Small intestine (tissue), 16 donors: Measurements from ENCODE around the gene NRL. TPM values are rescaled to one million over a fixed set of nuclear protein-coding genes. Genes with fewer than 3 reads are reported as not detected.
A peak's percentile ranks its signal among the peaks of the same experiment; 100 is the strongest.

Experiments used
- DNase-seq, 2 donors: peaks; one replicate each; pipeline versions ENCODE4 v3.0.0 to v3.0.0-alpha.2; 2013
- FAIRE-seq: peaks from 2 replicates; lab custom pipeline; 2012; peaks lifted over from hg19 to GRCh38; lab: Jason Lieb, UNC
- H3K27ac ChIP-seq, 3 donors: one replicate each; pipeline ENCODE4 v1.5.1; 2013; ENCODE audit warnings: low read length in 2 of 3, mild to moderate bottlenecking in 2 of 3, control low read depth in 1 of 3, inconsistent platforms in 1 of 3, low read depth in 1 of 3, moderate library complexity in 1 of 3
- H3K27me3 ChIP-seq, 3 donors: one replicate each; pipeline ENCODE4 v1.6.1; 2013; ENCODE audit warnings: low read length in 3 of 3, inconsistent platforms in 1 of 3; ENCODE audit not compliant: control insufficient read depth in 3 of 3, insufficient read depth in 3 of 3
- H3K36me3 ChIP-seq, 3 donors: one replicate each; pipeline ENCODE4 v1.6.1; 2013; ENCODE audit warnings: low read length in 3 of 3, inconsistent platforms in 1 of 3, low read depth in 1 of 3, mild to moderate bottlenecking in 1 of 3, moderate library complexity in 1 of 3; ENCODE audit not compliant: control insufficient read depth in 3 of 3, insufficient read depth in 2 of 3
- H3K4me1 ChIP-seq, 3 donors: one replicate each; pipeline ENCODE4 v1.6.1; 2013; ENCODE audit warnings: low read length in 2 of 3, inconsistent platforms in 1 of 3, low read depth in 1 of 3, mild to moderate bottlenecking in 1 of 3, moderate library complexity in 1 of 3; ENCODE audit not compliant: control insufficient read depth in 3 of 3, insufficient read depth in 2 of 3
- H3K4me3 ChIP-seq, 3 donors: one replicate each; pipeline ENCODE4 v1.5.1; 2013; ENCODE audit warnings: low read length in 3 of 3, control low read depth in 1 of 3, inconsistent platforms in 1 of 3, low read depth in 1 of 3, mild to moderate bottlenecking in 1 of 3, moderate library complexity in 1 of 3
- H3K9me3 ChIP-seq, 2 donors: one replicate each; pipeline ENCODE4 v1.6.1; 2013; ENCODE audit warnings: low read depth in 1 of 2, low read length in 1 of 2; ENCODE audit not compliant: control insufficient read depth in 2 of 2, insufficient read depth in 1 of 2
- WGBS, 3 donors: extraction: QIAGEN DNeasy Blood & Tissue Kit; methylation state at CpG; one replicate each; pipeline ENCODE4 v1.1.7; 2013; 5-methylcytosine and 5-hydroxymethylcytosine counted together
- long read RNA-seq, 10 donors: transcript quantifications; one replicate each; lab custom pipeline, GENCODE V29; 2026
- polyA plus RNA-seq, 4 donors: library from polyadenylated mRNA; stranded (reverse) in 3 of 4; unstranded in 1 of 4; fragments of 200-250 nt in 3 of 4; fragments of 120-200 nt in 1 of 4; gene quantifications; one replicate each; pipeline versions ENCODE4 v1.2.1 to v1.2.3, GENCODE V29; 2013
- donor health status: healthy with polysubstance abuse.
- donor health status: control.
- donor health status: control.
- donor health status: Bipolar disorder and iron deficiency.
- donor health status: healthy.

NRL gene
- 1 to 10 TPM; 1.5 to 4.0 (median 2.7) TPM for polyA plus RNA-seq
- long read RNA-seq, donor 1 = 0 reads
- long read RNA-seq, donor 2, partial matches to known transcripts = 37 of 37 reads
- long read RNA-seq, donor 2, other reads (novel, unspliced or antisense) = 0 of 37 reads
- long read RNA-seq, donor 3, partial matches to known transcripts = 108 of 123 reads
- long read RNA-seq, donor 3, other reads (novel, unspliced or antisense) = 15 of 123 reads
- long read RNA-seq, donor 4 = 0 reads
- long read RNA-seq, donor 5, partial matches to known transcripts = 231 of 345 reads
- long read RNA-seq, donor 5, other reads (novel, unspliced or antisense) = 114 of 345 reads
- long read RNA-seq, donor 6, partial matches to known transcripts = 58 of 95 reads
- long read RNA-seq, donor 6, other reads (novel, unspliced or antisense) = 37 of 95 reads
- long read RNA-seq, donor 7 = 0 reads
- long read RNA-seq, donor 8 = 0 reads
- long read RNA-seq, donor 9, partial matches to known transcripts = 8 of 8 reads
- long read RNA-seq, donor 9, other reads (novel, unspliced or antisense) = 0 of 8 reads
- long read RNA-seq, donor 10, partial matches to known transcripts = 60 of 86 reads
- long read RNA-seq, donor 10, other reads (novel, unspliced or antisense) = 26 of 86 reads

DNA sequence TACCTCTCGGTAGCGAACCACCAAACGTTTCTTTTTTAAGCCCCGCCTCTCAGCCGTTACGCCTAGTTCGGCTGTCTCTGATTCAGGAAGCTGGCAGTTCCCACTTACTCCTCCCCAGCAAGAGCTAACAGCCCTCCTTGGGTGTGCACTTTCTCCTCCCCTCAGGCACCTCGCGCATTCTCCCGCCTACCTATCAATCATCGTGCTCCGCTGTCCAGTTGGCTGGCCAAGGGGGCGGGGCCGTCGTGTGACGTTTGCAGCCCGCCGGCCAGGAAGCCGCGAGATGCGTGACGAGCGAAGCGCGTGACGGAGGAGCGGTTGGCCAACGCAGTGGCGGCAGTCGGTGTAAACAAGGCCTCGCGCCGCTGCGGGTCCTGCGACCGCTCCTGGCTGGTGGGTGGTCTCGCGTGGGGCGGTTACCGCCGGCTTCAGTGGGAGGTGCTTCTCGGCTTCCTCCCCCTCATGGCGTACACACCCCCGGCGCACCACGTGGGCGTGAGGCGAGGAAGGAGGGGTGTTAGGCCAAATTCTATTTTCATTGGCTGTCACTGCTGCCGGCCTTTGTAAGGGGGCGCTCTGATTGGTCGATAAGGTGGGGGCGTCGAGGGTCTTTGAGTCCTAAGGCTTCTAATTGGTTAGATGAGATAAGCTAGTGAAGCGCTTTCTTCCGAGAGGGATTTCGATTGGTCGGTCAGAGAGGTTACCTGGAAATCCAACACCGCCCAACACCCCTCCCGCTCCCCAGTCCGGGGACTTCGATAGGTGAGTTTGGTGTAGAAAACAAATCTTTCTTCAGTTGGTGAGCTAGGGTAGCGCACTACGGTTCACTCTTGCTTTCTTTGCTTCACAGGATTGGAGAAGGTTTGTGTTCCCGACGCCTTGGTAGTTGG, at the start of gene NRL, which contains the start of gene DCAF11:
NRL (minus strand) TSS at position 418 of the 890 bp plus-strand sequence. CDS start 32,101 bp downstream, outside the sequence.
DCAF11 (plus strand) TSS at position 246 of the 890 bp plus-strand sequence. CDS start 818 bp downstream, outside the sequence.
- H3K27me3 ChIP-seq = no peaks in the 10 kb centered on the region
- peaks cover 0 to 30% (median 6%) of the 10 kb centered on the region in 3 donors for H3K36me3 ChIP-seq
- 0 to 1% (median 0%) methylated on average over 65 of the region's 65 CpGs for WGBS, 3 donors
- no peaks in the 10 kb centered on the region for H3K9me3 ChIP-seq
- peaks cover 0 to 26% (median 13%) of the 10 kb centered on the region in 3 donors for H3K4me1 ChIP-seq
- H3K4me3 ChIP-seq = peak within 1 kb of the TSS; percentile 72 to 95 (median 87)
- DNase-seq = peak; percentile 100
- peak; percentile 55 for FAIRE-seq
- peak within 1 kb of the TSS; percentile 97 to 100 (median 98) for H3K27ac ChIP-seq

- H3K9me3 ChIP-seq = no peaks in the 10 kb centered on the region
- FAIRE-seq (no peak), DNase-seq (no peak)
- H3K36me3 ChIP-seq = peaks cover 19 to 79% (median 33%) of the 10 kb centered on the region in 3 donors
- peak overlapping the region; percentile 67 to 86 (median 74) for H3K4me3 ChIP-seq
- no peaks in the 10 kb centered on the region for H3K27me3 ChIP-seq
- peak overlapping the region in 2 of 3 donors; percentile 97 to 99 for H3K27ac ChIP-seq
- WGBS, 3 donors = 21 to 27% (median 23%) methylated on average over 8 of the region's 8 CpGs
- peaks cover 0 to 15% (median 6%) of the 10 kb centered on the region in 3 donors for H3K4me1 ChIP-seq
These were observed 47.3 kb upstream of the NRL start for GRCh38 chr14:24162093-24162492.

DNA sequence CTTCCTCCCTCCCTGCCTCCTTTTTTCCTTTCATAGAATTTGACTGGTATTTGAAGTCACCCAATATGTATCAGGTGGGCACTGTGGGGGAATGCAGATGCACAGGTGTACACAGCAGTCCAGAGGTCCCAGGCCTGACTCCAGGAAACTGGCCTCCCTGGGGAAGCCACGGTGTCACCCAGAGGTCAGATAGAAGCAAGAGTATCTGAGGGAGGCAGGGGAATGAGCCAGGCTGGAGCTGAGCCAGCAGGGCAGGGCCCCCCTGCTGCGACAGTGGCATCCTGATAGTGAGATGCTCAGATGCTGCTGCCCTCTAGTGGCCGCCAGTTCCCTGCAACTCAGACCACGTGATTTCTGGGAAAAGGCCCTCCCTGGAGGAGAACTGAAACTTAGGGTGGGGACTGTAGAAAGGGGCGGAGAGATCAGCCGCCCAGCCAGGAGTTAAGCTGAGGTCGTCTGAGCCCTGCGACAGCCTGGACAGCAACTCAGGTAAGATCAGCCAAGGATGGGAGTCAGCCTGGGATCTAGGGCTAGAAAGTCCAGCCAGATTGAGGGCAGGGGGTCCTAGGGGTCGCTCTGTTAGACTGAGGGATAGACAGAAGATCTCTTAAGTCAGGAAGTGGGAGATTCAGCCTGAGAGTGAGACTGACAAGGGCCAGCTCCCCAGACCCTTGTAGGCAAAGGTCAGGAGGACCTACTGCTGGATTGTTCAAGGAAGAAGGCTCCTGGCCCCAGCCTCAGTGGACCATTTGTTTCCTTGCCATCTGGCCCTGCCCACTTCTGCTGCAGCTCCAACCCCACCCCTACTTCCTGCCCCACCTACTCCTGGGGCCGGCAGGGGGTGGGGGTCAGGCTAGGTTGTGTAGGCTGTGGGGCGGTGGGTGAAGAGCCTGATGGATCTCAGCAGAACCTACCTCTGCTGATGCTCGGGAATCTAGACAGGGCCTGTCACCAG, 46.4 kb upstream of the NRL start, which contains the start of gene IRF9:
IRF9 (plus strand) TSS at position 416 of the 955 bp plus-strand sequence. CDS start 880 bp downstream, outside the sequence.
- H3K36me3 ChIP-seq = peaks cover 18 to 78% (median 33%) of the 10 kb centered on the region in 3 donors
- 0 to 1% (median 0%) methylated on average over 12 of the region's 12 CpGs for WGBS, 3 donors
- H3K27me3 ChIP-seq = no peaks in the 10 kb centered on the region
- H3K9me3 ChIP-seq = no peaks in the 10 kb centered on the region
- FAIRE-seq (no peak), DNase-seq (peak; percentile 96 to 99)
- peak within 1 kb of the TSS; percentile 87 to 99 (median 97) for H3K27ac ChIP-seq
- H3K4me1 ChIP-seq = peaks cover 0 to 15% (median 6%) of the 10 kb centered on the region in 3 donors
- H3K4me3 ChIP-seq = peak within 1 kb of the TSS; percentile 67 to 86 (median 74)

DNA sequence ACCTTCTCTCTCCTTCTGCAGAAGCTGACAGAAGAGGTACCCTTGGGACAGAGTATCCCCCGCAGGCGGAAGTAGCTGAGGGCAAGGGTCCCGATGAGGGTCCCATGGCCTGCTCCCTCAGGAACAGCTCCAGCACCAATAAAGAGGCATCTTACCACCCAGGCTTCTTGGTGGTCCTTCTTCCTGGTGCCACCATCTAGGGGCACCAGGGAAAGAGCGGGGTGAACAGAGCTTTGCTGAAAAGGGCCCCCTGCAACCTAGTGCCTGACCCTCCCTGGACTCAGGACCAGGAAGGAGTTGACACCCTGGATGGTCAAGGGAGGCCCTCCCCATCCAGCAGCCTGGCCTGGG, 45.7 kb upstream of the NRL start:
- Histone ChIP-seq H3K4me3 (no peak overlapping the region), H3K4me1 (peaks cover 0 to 15% (median 6%) of the 10 kb centered on the region in 3 donors), H3K27me3 (no peaks in the 10 kb centered on the region), H3K27ac (peak overlapping the region; percentile 39 to 99 (median 97)), H3K9me3 (no peaks in the 10 kb centered on the region), H3K36me3 (peaks cover 16 to 76% (median 29%) of the 10 kb centered on the region in 3 donors)
- 93 to 98% (median 95%) methylated on average over 4 of the region's 4 CpGs for WGBS, 3 donors
- DNase-seq (no peak), FAIRE-seq (no peak)

GRCh38 chr14:24159777-24160498, 45.2 kb upstream of the NRL start:
- no peak overlapping the region for H3K4me3 ChIP-seq
- peak overlapping the region; percentile 39 to 99 (median 97) for H3K27ac ChIP-seq
- peaks cover 0 to 15% (median 6%) of the 10 kb centered on the region in 3 donors for H3K4me1 ChIP-seq
- no peak for FAIRE-seq
- no peak for DNase-seq
- WGBS, 3 donors = 82 to 91% (median 86%) methylated on average over 11 of the region's 11 CpGs
- H3K27me3 ChIP-seq = no peaks in the 10 kb centered on the region
- H3K36me3 ChIP-seq = peaks cover 20 to 76% (median 32%) of the 10 kb centered on the region in 3 donors
- H3K9me3 ChIP-seq = no peaks in the 10 kb centered on the region

DNA sequence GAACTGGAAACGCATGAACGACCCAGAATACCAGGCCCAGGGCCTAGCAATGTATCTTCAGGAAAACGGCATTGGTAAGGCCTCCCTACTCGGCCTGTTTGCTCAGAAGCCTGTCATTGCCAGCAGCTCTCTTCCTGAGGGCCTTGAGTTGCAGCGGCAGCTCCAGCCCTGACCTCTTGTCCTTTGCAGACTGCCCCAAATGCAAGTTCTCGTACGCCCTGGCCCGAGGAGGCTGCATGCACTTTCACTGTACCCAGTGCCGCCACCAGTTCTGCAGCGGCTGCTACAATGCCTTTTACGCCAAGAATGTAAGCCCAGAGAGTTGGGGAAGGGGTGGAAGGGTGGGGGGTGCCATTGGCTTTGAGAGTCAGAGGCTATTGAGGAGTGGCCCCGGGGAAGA, 42.6 kb upstream of the NRL start:
- Histone ChIP-seq H3K4me1 (peaks cover 0 to 15% (median 0%) of the 10 kb centered on the region in 3 donors), H3K27ac (no peak overlapping the region), H3K9me3 (no peaks in the 10 kb centered on the region), H3K27me3 (no peaks in the 10 kb centered on the region), H3K36me3 (peaks cover 15 to 73% (median 27%) of the 10 kb centered on the region in 3 donors), H3K4me3 (no peak overlapping the region)
- WGBS, 3 donors = 93 to 95% (median 94%) methylated on average over 12 of the region's 12 CpGs
- DNase-seq (no peak), FAIRE-seq (no peak)

GRCh38 chr14:24156840-24157239, 42.1 kb upstream of the NRL start:
- WGBS, 3 donors = 89 to 93% (median 92%) methylated on average over 1 of the region's 1 CpG
- Histone ChIP-seq H3K4me1 (peaks cover 0 to 12% (median 0%) of the 10 kb centered on the region in 3 donors), H3K36me3 (peaks cover 17 to 72% (median 27%) of the 10 kb centered on the region in 3 donors), H3K9me3 (no peaks in the 10 kb centered on the region), H3K4me3 (no peak overlapping the region), H3K27me3 (no peaks in the 10 kb centered on the region), H3K27ac (no peak overlapping the region)
- FAIRE-seq (no peak), DNase-seq (no peak)
